ENCODE data around the gene UNG. TPM values are rescaled to one million over a fixed set of nuclear protein-coding genes. Genes with fewer than 3 reads are reported as not detected.

Gene UNG
- polyA plus RNA-seq, 12 donors = 24.5 to 40.1 (median 25.7) TPM; not detected in 1

GRCh38 chr12:109085590-109085989 is 11.8 kb upstream of the UNG start:
- no peak for DNase-seq

GRCh38 chr12:109087250-109087649 is 10.1 kb upstream of the UNG start:
- no peak for DNase-seq

- DNase-seq = no peak
These were observed 8.6 kb upstream of the UNG start for GRCh38 chr12:109088818-109089217.

GRCh38 chr12:109089683-109090082 is 7.7 kb upstream of the UNG start:
- no peak for DNase-seq

GRCh38 chr12:109092497-109093021 is 4.8 kb upstream of the UNG start:
- no peak for DNase-seq

- peak; percentile 94 for DNase-seq
These were observed 4.1 kb upstream of the UNG start, which contains the start of gene ALKBH2 for GRCh38 chr12:109093022-109093918. ALKBH2 (minus strand) TSS chr12:109093472; CDS start chr12:109092786, 686 bp downstream.

GRCh38 chr12:109097140-109097434 is 310 bp upstream of the UNG start:
- DNase-seq = no peak

GRCh38 chr12:109098183-109098604 is 797 bp downstream of the UNG start:
- DNase-seq = no peak

GRCh38 chr12:109098651-109099050 is 1.3 kb downstream of the UNG start:
- DNase-seq = no peak

- DNase-seq = no peak
These were observed 2.1 kb downstream of the UNG start for GRCh38 chr12:109099431-109100020.

GRCh38 chr12:109100741-109101140 is 3.3 kb downstream of the UNG start:
- no peak for DNase-seq

- DNase-seq = no peak
These were observed 5.1 kb downstream of the UNG start for GRCh38 chr12:109102491-109102890.

GRCh38 chr12:109105176-109105575 is 7.8 kb downstream of the UNG start:
- no peak for DNase-seq

- DNase-seq = no peak
These were observed 12.5 kb downstream of the UNG start for GRCh38 chr12:109109746-109110350.

GRCh38 chr12:109110988-109111495 is 13.6 kb downstream of the UNG start:
- peak; percentile 89 for DNase-seq

GRCh38 chr12:109112720-109113465 is 15.5 kb downstream of the UNG start:
- no peak for DNase-seq

- no peak for DNase-seq
These were observed 16.4 kb downstream of the UNG start for GRCh38 chr12:109113661-109114321.

- no peak for DNase-seq
These were observed 17.2 kb downstream of the UNG start for GRCh38 chr12:109114644-109115043.

- DNase-seq = no peak
These were observed 18.0 kb downstream of the UNG start for GRCh38 chr12:109115404-109115757.

- no peak for DNase-seq
These were observed 18.6 kb downstream of the UNG start, which contains the start of gene ACACB for GRCh38 chr12:109115758-109116610. ACACB (plus strand) TSS chr12:109116587; CDS start chr12:109139406, 22,819 bp downstream.
